ENCODE data around the gene ATOSB.

DNA sequence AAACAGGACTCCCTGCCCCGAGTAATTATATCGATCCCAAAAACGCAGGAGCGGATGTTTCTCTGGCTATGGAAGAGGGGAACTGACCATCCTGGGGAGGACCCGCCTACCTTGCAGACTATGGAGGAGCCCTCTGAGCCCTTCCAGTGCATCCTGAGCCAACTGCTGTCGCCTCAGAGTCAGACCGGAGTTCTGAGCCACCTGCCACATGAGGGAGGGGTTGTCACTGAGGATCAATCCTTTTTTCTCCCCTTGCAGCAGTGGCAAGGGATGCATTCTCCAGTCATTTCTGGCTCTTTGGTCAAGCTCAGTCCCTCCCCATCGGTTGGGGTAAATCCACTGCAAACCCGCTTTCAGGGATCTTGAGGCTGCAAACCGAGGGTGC is 36.6 kb downstream of the ATOSB start:
- TF ChIP-seq, protein P1, sequence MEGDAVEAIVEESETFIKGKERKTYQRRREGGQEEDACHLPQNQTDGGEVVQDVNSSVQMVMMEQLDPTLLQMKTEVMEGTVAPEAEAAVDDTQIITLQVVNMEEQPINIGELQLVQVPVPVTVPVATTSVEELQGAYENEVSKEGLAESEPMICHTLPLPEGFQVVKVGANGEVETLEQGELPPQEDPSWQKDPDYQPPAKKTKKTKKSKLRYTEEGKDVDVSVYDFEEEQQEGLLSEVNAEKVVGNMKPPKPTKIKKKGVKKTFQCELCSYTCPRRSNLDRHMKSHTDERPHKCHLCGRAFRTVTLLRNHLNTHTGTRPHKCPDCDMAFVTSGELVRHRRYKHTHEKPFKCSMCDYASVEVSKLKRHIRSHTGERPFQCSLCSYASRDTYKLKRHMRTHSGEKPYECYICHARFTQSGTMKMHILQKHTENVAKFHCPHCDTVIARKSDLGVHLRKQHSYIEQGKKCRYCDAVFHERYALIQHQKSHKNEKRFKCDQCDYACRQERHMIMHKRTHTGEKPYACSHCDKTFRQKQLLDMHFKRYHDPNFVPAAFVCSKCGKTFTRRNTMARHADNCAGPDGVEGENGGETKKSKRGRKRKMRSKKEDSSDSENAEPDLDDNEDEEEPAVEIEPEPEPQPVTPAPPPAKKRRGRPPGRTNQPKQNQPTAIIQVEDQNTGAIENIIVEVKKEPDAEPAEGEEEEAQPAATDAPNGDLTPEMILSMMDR (IDR thresholded peaks at IDR 0.05 in 8 of 11, conservative IDR thresholded peaks at IDR 0.05 in 3 of 11) = no peak
- TF ChIP-seq POLR2A (IDR thresholded peaks at IDR 0.05) (no peak), POLR2AphosphoS5 (IDR thresholded peaks at IDR 0.05) (no peak)
